Measurements from ENCODE around the gene ZNF599.

DNA sequence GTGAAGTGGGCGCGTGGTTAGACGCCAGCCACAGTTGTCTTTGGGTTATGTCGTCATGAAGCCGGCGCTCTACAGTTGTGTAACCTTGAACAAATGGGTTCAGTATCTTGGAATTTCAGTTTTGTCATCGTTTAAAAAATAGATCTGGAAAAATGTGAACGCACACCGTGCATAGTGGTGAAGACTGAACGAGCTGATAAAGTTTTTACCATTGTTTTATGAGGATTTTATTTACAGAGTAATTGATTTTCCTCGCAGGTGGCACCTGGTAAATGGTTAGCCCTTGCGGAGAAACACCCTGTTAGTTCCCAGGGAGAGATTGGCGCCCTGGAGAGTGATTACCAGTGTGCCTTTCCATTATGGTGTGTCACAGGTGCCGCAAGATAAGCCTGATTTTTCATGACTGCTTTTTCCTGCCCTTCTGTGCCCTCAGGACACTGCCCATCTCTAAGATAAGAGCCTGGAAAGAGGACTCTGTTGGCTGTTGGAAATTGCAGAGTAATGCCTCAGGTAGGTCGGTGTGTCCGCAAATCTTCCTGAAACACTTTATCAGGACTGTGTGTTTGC lies 38.4 kb downstream of the ZNF599 start:
- TF ChIP-seq, protein P1, sequence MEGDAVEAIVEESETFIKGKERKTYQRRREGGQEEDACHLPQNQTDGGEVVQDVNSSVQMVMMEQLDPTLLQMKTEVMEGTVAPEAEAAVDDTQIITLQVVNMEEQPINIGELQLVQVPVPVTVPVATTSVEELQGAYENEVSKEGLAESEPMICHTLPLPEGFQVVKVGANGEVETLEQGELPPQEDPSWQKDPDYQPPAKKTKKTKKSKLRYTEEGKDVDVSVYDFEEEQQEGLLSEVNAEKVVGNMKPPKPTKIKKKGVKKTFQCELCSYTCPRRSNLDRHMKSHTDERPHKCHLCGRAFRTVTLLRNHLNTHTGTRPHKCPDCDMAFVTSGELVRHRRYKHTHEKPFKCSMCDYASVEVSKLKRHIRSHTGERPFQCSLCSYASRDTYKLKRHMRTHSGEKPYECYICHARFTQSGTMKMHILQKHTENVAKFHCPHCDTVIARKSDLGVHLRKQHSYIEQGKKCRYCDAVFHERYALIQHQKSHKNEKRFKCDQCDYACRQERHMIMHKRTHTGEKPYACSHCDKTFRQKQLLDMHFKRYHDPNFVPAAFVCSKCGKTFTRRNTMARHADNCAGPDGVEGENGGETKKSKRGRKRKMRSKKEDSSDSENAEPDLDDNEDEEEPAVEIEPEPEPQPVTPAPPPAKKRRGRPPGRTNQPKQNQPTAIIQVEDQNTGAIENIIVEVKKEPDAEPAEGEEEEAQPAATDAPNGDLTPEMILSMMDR (IDR thresholded peaks at IDR 0.05; ENCODE audit: low read length) = no peak
- TF ChIP-seq EZH2 (IDR thresholded peaks at IDR 0.05; ENCODE audit: borderline replicate concordance, low read length) = no peak
